HepG2 (cell line): ENCODE measurements around the gene HOXA10. TPM values are rescaled to one million over a fixed set of nuclear protein-coding genes. Genes with fewer than 3 reads are reported as not detected.
A peak's percentile ranks its signal among the peaks of the same experiment; 100 is the strongest.

Experiments
- ATAC-seq: fragments of 200-7000 bp; cut with Tn5 transposase; 3 replicates; pipeline ENCODE4 v1.9.1; 2020; ENCODE audit warnings: mild to moderate bottlenecking, moderate library complexity
- BruUV-seq: library from RNA; stranded (reverse); fragments of 400-500 nt; replicated peaks from 2 replicates; lab custom pipeline; 2021; lab: Mats Ljungman, UMichigan
- CTCF ChIA-PET: fragments of 300-600 bp; formaldehyde crosslinking; extraction: SDS; loops from one replicate; lab custom pipeline; 2021; ENCODE audit warnings: low total read pairs, inconsistent platforms, low intra/inter-chr PET ratio; lab: Yijun Ruan, JAX
- POLR2A ChIA-PET: fragments of 350-600 bp; sonication (Branson Sonifier 250); formaldehyde crosslinking; loops from one replicate; lab custom pipeline; 2020; ENCODE audit warnings: antibody characterized with exemption, inconsistent platforms; lab: Yijun Ruan, JAX
- DNase-seq: peaks from one replicate; pipeline ENCODE4 v3.0.0-alpha.2; 2015; ENCODE audit warnings: low spot score
- FAIRE-seq: peaks from 3 replicates; lab custom pipeline; 2011; peaks lifted over from hg19 to GRCh38; lab: Jason Lieb, UNC
- H2AFZ ChIP-seq: one replicate; pipeline ENCODE4 v1.6.1; 2011; ENCODE audit warnings: low read length, inconsistent platforms
- H3K27ac ChIP-seq: fragments of 300-600 bp; 3 replicates; pipeline ENCODE4 v1.8.0; 2011; ENCODE audit warnings: mixed run types, mild to moderate bottlenecking, mixed read lengths, low read length, inconsistent platforms; ENCODE audit not compliant: insufficient read depth; ENCODE audit errors: extremely low read length
- H3K27me3 ChIP-seq, 2 experiments: fragments of 200-600 bp in 1 of 2; 2 replicates in 1 of 2; 3 replicates in 1 of 2; pipeline versions ENCODE4 v1.6.0 to v1.8.0; 2011; ENCODE audit warnings: low read length in 2 of 2, mild to moderate bottlenecking in 2 of 2, moderate library complexity in 2 of 2, inconsistent platforms in 1 of 2; ENCODE audit not compliant: insufficient read depth in 2 of 2, control insufficient read depth in 1 of 2
- H3K36me3 ChIP-seq, 2 experiments: fragments of 200-600 bp in 1 of 2; replicated peaks in 1 of 2; 2 replicates in 1 of 2; 3 replicates in 1 of 2; pipeline versions ENCODE4 v1.5.1 to v1.8.0; 2011; ENCODE audit warnings: low read length in 2 of 2, inconsistent platforms in 1 of 2; ENCODE audit not compliant: insufficient read depth in 2 of 2, control insufficient read depth in 1 of 2
- H3K4me1 ChIP-seq: 2 replicates; pipeline ENCODE4 v1.5.1; 2012; ENCODE audit warnings: low read length, inconsistent platforms; ENCODE audit not compliant: insufficient read depth
- H3K4me2 ChIP-seq: 2 replicates; pipeline ENCODE4 v1.6.0; 2011; ENCODE audit warnings: low read depth, low read length, inconsistent platforms
- H3K4me3 ChIP-seq, 3 experiments: fragments of 200-600 bp in 1 of 3; sonication (generic), shearing (Covaris generic) in 1 of 3; replicated peaks in 1 of 3; 2 replicates each; pipeline ENCODE4 v1.5.1; 2011 to 2016; ENCODE audit warnings: low read length in 3 of 3, inconsistent platforms in 2 of 3, low read depth in 2 of 3, mild to moderate bottlenecking in 2 of 3, control low read depth in 1 of 3, mixed read lengths in 1 of 3; ENCODE audit not compliant: insufficient read depth in 1 of 3
- H3K79me2 ChIP-seq: one replicate; pipeline ENCODE4 v1.6.1; 2011; ENCODE audit warnings: low read length, inconsistent platforms; ENCODE audit not compliant: insufficient read depth
- H3K9ac ChIP-seq: 2 replicates; pipeline ENCODE4 v1.6.0; 2011; ENCODE audit warnings: mild to moderate bottlenecking, low read depth, low read length, inconsistent platforms; ENCODE audit not compliant: insufficient read depth
- H3K9me3 ChIP-seq: 2 replicates; pipeline ENCODE4 v1.5.1; 2012; ENCODE audit warnings: mild to moderate bottlenecking, low read length
- H4K20me1 ChIP-seq: 2 replicates; pipeline ENCODE4 v1.6.0; 2011; ENCODE audit warnings: inconsistent platforms, mild to moderate bottlenecking, low read length, moderate library complexity; ENCODE audit not compliant: insufficient read depth
- AFF4 ChIP-seq: sonication (generic); formaldehyde crosslinking; IDR thresholded peaks from 2 replicates; pipeline ENCODE4 v1.4.0; 2020; ENCODE audit warnings: missing genetic modification reagents
- HNF1A ChIP-seq, 2 experiments: sonication (generic) in 1 of 2; formaldehyde crosslinking in 1 of 2; IDR thresholded peaks; 2 replicates each; pipeline versions ENCODE4 v1.4.0 to v1.6.1; 2016 to 2020; ENCODE audit warnings: borderline replicate concordance in 1 of 2, low read depth in 1 of 2, mild to moderate bottlenecking in 1 of 2, missing genetic modification reagents in 1 of 2
- HNF1B ChIP-seq: sonication (generic); formaldehyde crosslinking; IDR thresholded peaks from 2 replicates; pipeline ENCODE4 v1.5.1; 2020; ENCODE audit warnings: mild to moderate bottlenecking, moderate library complexity, missing genetic modification reagents
- KAT7 ChIP-seq: IDR thresholded peaks from 2 replicates; pipeline ENCODE4 v1.6.1; 2018; ENCODE audit warnings: borderline replicate concordance, missing compliant biosample characterization
- MYPOP ChIP-seq: sonication (generic); formaldehyde crosslinking; IDR thresholded peaks from 2 replicates; pipeline ENCODE4 v1.8.1; 2023; ENCODE audit warnings: mild to moderate bottlenecking, moderate library complexity, missing genetic modification reagents
- PCBP1 ChIP-seq: fragments of 200-400 bp; formaldehyde crosslinking; IDR thresholded peaks from 2 replicates; pipeline ENCODE4 v1.6.1; 2017; ENCODE audit warnings: mild to moderate bottlenecking, low read depth, low read length, borderline replicate concordance
- ZBTB38 ChIP-seq: sonication (generic); formaldehyde crosslinking; IDR thresholded peaks from 2 replicates; pipeline ENCODE4 v1.5.1; 2020; ENCODE audit warnings: mild to moderate bottlenecking, missing genetic modification reagents
- ZFP1 ChIP-seq: IDR thresholded peaks from 2 replicates; pipeline ENCODE4 v1.6.1; 2016
- ZNF605 ChIP-seq: sonication (generic); formaldehyde crosslinking; IDR thresholded peaks from 2 replicates; pipeline ENCODE4 v1.8.0; 2022; ENCODE audit warnings: mild to moderate bottlenecking, missing genetic modification reagents
- WGBS: methylation state at CpG from one replicate; pipeline ENCODE4 v1.1.6; 2017; ENCODE audit warnings: low lambda C conversion rate; 5-methylcytosine and 5-hydroxymethylcytosine counted together
- in situ Hi-C: cut with HindIII; loops from 2 replicates; pipeline ENCODE4 v1.10.0; 2017; ENCODE audit warnings: low pct_unique_long_range_greater_than_20kb; ENCODE audit not compliant: extremely low pct_ligation_motif_present
- intact Hi-C: fragments of 100-400 bp; cut with micrococcal nuclease; formaldehyde crosslinking; loops from one replicate; pipeline ENCODE4 v1.10.0; 2022; ENCODE audit not compliant: unreplicated experiment
- polyA plus RNA-seq, 8 experiments: library from polyadenylated mRNA; depleted of rRNA in 3 of 8; stranded (reverse) in 7 of 8; unstranded in 1 of 8; fragments of >200 nt; fragmentation: Illumina TruSeq in 4 of 8; extraction: Trizol in 4 of 8; gene quantifications; 2 replicates each; pipeline versions ENCODE4 v1.2.1 to v1.2.3, GENCODE V29; 2011 to 2016; ENCODE audit warnings: low read depth in 4 of 8, missing spikeins in 1 of 8, mixed read lengths in 1 of 8; ENCODE audit not compliant: insufficient read depth in 1 of 8
- total RNA-seq, 5 experiments: library from RNA; depleted of rRNA; stranded (reverse); fragments of >200 nt; fragmentation: Illumina TruSeq; extraction: Trizol; gene quantifications; 2 replicates each; pipeline ENCODE4 v1.2.3, GENCODE V29; 2016; ENCODE audit warnings: low read depth in 1 of 5

The HOXA10 gene
- total and polyA plus RNA-seq, 2 of the 13 experiments (the other 11 are each of a cell fraction or from before 2014, with no cell fraction given): not detected

- Histone ChIP-seq H4K20me1 (no peaks in the 10 kb centered on the region), H3K4me3 (peak overlapping the region; percentile 62 to 88 (median 69); a peak in 5 of 6 replicates), H3K27ac (no peak overlapping the region), H3K9me3 (no peaks in the 10 kb centered on the region), H3K36me3 (peaks cover 0 to 8% of the 10 kb centered on the region in 2 experiments; a peak in 1 of 5 replicates), H3K4me2 (peak overlapping the region; percentile 75), H3K27me3 (no peaks in the 10 kb centered on the region), H3K4me1 (peaks cover 90% of the 10 kb centered on the region), H3K9ac (peak overlapping the region; percentile 81), H3K79me2 (no peaks in the 10 kb centered on the region), H2AFZ (no peak overlapping the region)
- WGBS: 95% methylated on average over 28 of the region's 28 CpGs
- FAIRE-seq (no peak), ATAC-seq (no peak), DNase-seq (no peak)
- BruUV-seq: TSS peak; percentile 65
- in situ Hi-C loops: no loop called here
- ChIA-PET POLR2A (interaction anchor here (0.9 to 1.2 kb wide), 2 partner anchors 8 to 33 kb away, joined by 3 read pairs; partner anchors contain the start of gene HOXA1), CTCF (interaction anchor here (1.3 kb wide), 1 partner anchor 442 kb away, joined by 3 read pairs; no protein-coding TSS in a partner anchor)
- intact Hi-C loops: no loop called here
- TF ChIP-seq ZNF605 (CRISPR knock-in tag) (0 out of 2 replicates have a peak, but pooled peaks have one; percentile 9), HNF1A (IDR thresholded peaks at IDR 0.05; ENCODE audit: low read depth) (no peak), HNF1A (CRISPR knock-in tag; IDR thresholded peaks at IDR 0.05; ENCODE audit: borderline replicate concordance) (no peak), AFF4 (CRISPR knock-in tag) (no peak), ZBTB38 (CRISPR knock-in tag) (peak; percentile 14; the same call in 1 of the 2 replicates), MYPOP (CRISPR knock-in tag) (0 out of 2 replicates have a peak, but pooled peaks have one; percentile 19), HNF1B (CRISPR knock-in tag) (no peak), KAT7 (CRISPR knock-in tag) (no peak), PCBP1 (peak; percentile 63; the same call in 1 of the 2 replicates), ZFP1 (CRISPR knock-in tag) (no peak)
Observed at GRCh38 chr7:27128776-27129728, 45.1 kb downstream of the HOXA10 start.
